GM12875 (cell line): ENCODE results near the gene CEP295NL.
"Not testable (repeated sequence)": the region's sequence is repeated elsewhere in the genome, so short reads cannot be mapped to it uniquely, and the experiment has no call there.

Experiments
- H3K4me3 ChIP-seq: one replicate; pipeline ENCODE4 v1.5.1; 2011; ENCODE audit warnings: low read depth, low read length, control low read depth
- TF ChIP-seq, protein P1 (sequence below): IDR thresholded peaks from 2 replicates; pipeline ENCODE4 v1.5.1; 2011; ENCODE audit warnings: low read depth, mild to moderate bottlenecking, control low read depth, inconsistent platforms, low read length, moderate library complexity, borderline replicate concordance; ENCODE audit not compliant: insufficient read depth

The CEP295NL gene

DNA sequence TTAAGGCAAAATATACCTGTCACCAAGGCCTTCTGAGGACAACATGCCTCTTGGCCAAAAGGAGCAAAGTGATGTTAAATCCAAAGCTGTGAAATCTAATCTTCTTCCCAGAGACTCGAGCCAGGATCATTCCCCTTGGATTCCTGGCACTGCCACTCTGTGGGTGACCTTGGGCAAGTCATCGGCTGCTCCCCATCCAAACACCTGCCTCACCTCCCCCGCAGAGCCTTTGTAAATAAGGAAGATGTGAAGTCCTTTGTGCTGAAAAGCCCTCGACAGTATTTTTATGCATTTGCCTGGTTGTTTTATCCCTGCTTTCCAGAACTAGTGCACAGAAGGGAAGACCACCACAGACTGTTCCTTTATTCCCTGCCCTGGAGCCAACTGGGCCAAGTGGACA lies 5.4 kb upstream of the CEP295NL start:
- H3K4me3 ChIP-seq, result no peak overlapping the region
- TF ChIP-seq, protein P1, sequence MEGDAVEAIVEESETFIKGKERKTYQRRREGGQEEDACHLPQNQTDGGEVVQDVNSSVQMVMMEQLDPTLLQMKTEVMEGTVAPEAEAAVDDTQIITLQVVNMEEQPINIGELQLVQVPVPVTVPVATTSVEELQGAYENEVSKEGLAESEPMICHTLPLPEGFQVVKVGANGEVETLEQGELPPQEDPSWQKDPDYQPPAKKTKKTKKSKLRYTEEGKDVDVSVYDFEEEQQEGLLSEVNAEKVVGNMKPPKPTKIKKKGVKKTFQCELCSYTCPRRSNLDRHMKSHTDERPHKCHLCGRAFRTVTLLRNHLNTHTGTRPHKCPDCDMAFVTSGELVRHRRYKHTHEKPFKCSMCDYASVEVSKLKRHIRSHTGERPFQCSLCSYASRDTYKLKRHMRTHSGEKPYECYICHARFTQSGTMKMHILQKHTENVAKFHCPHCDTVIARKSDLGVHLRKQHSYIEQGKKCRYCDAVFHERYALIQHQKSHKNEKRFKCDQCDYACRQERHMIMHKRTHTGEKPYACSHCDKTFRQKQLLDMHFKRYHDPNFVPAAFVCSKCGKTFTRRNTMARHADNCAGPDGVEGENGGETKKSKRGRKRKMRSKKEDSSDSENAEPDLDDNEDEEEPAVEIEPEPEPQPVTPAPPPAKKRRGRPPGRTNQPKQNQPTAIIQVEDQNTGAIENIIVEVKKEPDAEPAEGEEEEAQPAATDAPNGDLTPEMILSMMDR, result no peak

DNA sequence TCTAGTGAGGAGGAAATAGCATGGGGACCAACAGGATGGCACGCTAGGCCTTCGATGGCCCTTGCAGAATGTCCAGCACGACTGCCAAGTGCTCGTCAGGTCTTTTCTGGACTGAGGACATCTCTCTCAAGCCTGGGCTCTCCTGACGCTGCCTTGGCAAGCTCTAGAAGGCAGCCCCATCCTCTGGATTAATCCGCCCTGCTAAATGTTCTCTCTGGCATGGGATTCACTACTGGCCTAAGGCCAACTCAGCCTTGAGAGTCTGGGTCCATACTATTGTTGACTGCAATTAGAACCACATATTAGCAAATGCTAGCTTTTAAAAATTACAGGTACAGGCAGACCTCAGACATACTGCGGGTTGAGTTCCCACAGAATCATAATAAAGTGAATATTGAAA lies 2.5 kb upstream of the CEP295NL start:
- TF ChIP-seq, protein P1, result no peak
- no peak overlapping the region for H3K4me3 ChIP-seq

DNA sequence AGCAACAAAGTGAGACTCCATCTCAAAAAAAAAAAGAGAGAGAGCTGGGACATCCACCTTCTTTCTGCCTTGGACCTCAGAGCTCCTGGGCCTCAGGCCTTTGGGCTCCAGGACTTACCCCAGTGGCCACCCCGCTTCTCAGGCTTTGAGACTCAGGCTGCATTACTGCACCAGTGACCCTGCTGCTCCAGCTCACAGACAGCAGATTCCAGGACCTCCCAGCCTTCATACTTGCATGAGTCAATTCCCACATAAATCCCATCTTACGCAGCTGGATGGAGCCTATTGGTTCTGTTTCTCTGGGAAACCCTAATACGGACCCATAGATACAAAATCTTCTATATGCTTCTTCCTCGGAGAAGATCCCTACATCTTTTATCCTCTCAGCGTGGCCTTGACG lies 2.1 kb upstream of the CEP295NL start:
- no peak overlapping the region for H3K4me3 ChIP-seq
- TF ChIP-seq, protein P1, result no peak

DNA sequence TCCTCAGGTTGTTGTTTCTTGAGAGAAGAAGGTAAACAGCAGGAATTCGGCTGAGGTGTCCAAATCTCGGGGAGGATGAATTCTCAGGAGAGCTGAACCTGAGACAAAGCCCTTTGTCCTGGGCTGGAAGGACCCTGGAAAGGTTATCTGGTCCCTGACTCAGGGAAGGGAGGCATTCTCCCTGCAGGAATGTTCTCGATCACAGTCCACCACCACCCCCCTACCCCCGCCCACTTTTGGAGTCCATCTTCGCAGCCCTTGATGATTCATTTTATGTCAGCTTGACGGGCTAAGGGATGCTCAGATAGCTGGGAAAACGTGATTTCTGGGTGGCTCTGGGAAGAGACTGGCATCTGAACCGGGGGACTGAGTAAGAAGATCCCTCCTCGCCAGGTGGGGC lies 1.4 kb upstream of the CEP295NL start:
- TF ChIP-seq, protein P1, result no peak
- no peak overlapping the region for H3K4me3 ChIP-seq

DNA sequence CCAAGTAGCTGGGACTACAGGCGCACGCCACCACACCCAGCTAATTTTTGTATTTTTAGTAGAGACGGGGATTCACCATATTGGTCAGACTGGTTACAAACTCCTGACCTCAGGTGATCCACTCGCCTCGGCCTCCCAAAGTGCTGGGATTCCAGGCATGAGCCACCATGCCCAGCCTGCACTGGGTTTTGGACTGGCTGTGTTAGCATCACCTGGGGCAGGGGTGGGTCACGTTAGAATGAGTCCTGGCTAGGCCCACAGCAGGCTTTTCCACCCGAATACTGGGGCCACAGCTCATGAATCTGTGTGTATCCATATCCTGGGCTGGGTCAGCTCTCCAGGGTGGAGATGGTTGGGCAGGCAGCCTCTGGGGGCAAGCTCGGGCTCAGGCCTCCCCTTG lies 770 bp downstream of the CEP295NL start:
- H3K4me3 ChIP-seq, result not testable (repeated sequence)

DNA sequence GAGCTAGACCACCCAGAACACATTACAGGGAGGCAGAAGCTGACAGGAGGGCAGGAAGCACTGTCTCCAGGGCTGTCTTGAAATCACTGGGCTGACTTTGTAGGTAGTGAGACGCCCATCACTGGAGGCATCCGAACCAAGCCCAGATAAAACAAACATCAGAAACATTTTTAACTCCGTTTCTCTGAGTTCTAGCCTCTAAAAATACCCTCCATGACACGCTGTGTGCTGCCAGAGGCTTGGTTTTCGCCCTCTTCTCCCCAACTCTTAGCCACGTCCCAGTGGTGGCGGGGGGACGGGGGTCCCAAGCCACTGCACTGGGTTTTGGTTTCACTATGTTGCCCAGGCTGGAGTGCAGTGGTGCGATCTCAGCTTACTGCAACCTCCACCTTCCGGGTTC lies 1.2 kb downstream of the CEP295NL start:
- H3K4me3 ChIP-seq, result no peak overlapping the region
- TF ChIP-seq, protein P1, result no peak

DNA sequence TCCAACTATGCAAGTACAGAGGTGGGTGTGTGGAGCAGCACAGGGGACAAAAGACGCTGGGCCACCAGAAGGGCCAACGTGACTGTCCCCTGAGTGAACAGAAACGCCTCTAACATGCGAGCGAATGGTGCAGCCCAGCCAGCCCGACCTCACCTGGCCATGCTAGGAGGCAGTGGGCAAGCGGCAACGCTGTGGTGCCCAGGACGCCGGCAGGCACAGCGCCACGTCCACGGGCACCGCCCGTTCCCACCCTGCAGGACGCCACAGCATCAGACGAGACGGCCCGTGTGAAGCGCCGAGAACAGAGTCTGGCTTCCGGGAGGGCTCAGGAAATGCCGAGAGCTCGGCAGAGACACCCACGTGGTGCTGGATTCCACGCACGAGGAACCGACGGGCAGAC lies 2.2 kb downstream of the CEP295NL start:
- TF ChIP-seq, protein P1, result no peak
- H3K4me3 ChIP-seq, result no peak overlapping the region
